GM12878 (cell line): ENCODE measurements around the gene BAAT.

Experiments used
- CEBPB ChIP-seq, 2 experiments: fragments of 150-350 bp in 1 of 2; IDR thresholded peaks; 2 replicates each; pipeline ENCODE4 v1.6.1; 2012 to 2014; ENCODE audit warnings: low read depth in 2 of 2, low read length in 2 of 2, borderline replicate concordance in 1 of 2, inconsistent platforms in 1 of 2
- CTCF ChIP-seq, 3 experiments: IDR thresholded peaks in 2 of 3; conservative IDR thresholded peaks in 1 of 3; 2 replicates each; pipeline ENCODE4 v1.5.1; 2011; ENCODE audit warnings: low read depth in 3 of 3, low read length in 3 of 3, mild to moderate bottlenecking in 3 of 3, control low read depth in 2 of 3, moderate library complexity in 2 of 3, inconsistent platforms in 1 of 3, mixed read lengths in 1 of 3; ENCODE audit not compliant: control insufficient read depth in 2 of 3, insufficient read depth in 1 of 3; ENCODE audit errors: extremely low read depth in 1 of 3
- E2F4 ChIP-seq: IDR thresholded peaks from 2 replicates; pipeline ENCODE4 v1.6.1; 2012; ENCODE audit warnings: low read depth, low read length, improper control_type of control experiment
- EZH2 ChIP-seq: IDR thresholded peaks from 2 replicates; pipeline ENCODE4 v1.6.1; 2012; ENCODE audit warnings: low read depth, mild to moderate bottlenecking, control low read depth, inconsistent platforms, low read length, borderline replicate concordance; ENCODE audit not compliant: control insufficient read depth
- GABPA ChIP-seq: IDR thresholded peaks from 2 replicates; pipeline ENCODE4 v1.6.1; 2014; ENCODE audit warnings: antibody characterized with exemption, low read depth, mild to moderate bottlenecking, inconsistent platforms
- MXI1 ChIP-seq: fragments of 150-350 bp; IDR thresholded peaks from 2 replicates; pipeline ENCODE4 v1.6.1; 2011; ENCODE audit warnings: low read depth, mild to moderate bottlenecking, inconsistent platforms, low read length, improper control_type of control experiment
- NRF1 ChIP-seq: conservative IDR thresholded peaks from 2 replicates; pipeline ENCODE4 v1.6.1; 2011; ENCODE audit warnings: mild to moderate bottlenecking, low read depth, low read length, improper control_type of control experiment
- POLR2A ChIP-seq: IDR thresholded peaks from 2 replicates; pipeline ENCODE4 v1.6.1; 2011; ENCODE audit warnings: low read depth, mild to moderate bottlenecking, low read length
- POLR2AphosphoS5 ChIP-seq: IDR thresholded peaks from 2 replicates; pipeline ENCODE4 v1.6.1; 2011; ENCODE audit warnings: mild to moderate bottlenecking, low read length, inconsistent platforms
- SP1 ChIP-seq: IDR thresholded peaks from one replicate; pipeline ENCODE4 v1.6.1; 2011; ENCODE audit warnings: low read depth, low read length
- TBL1XR1 ChIP-seq: IDR thresholded peaks from 2 replicates; pipeline ENCODE4 v1.6.1; 2012; ENCODE audit warnings: low read depth, low read length, improper control_type of control experiment
- TCF3 ChIP-seq: IDR thresholded peaks from 2 replicates; pipeline ENCODE4 v1.6.1; 2012; ENCODE audit warnings: low read depth, mild to moderate bottlenecking, low read length, borderline replicate concordance; ENCODE audit not compliant: insufficient read depth
- TF ChIP-seq, protein P1 (sequence below): IDR thresholded peaks from 2 replicates; pipeline ENCODE4 v1.6.1; 2011; ENCODE audit warnings: low read depth, low read length, improper control_type of control experiment, borderline replicate concordance

- TF ChIP-seq POLR2A (no peak), CTCF (IDR thresholded peaks at IDR 0.05 in 2 of 3, conservative IDR thresholded peaks at IDR 0.05 in 1 of 3; ENCODE audit: control insufficient read depth in 2 of 3, extremely low read depth in 1 of 3, insufficient read depth in 1 of 3, low read depth in 3 of 3, low read length in 3 of 3) (no peak), CEBPB (IDR thresholded peaks at IDR 0.05; ENCODE audit: borderline replicate concordance in 1 of 2, low read depth in 2 of 2, low read length in 2 of 2) (no peak), E2F4 (no peak), TCF3 (no peak), MXI1 (no peak), TBL1XR1 (no peak), EZH2 (no peak), GABPA (no peak), NRF1 (no peak), POLR2AphosphoS5 (no peak), SP1 (no peak)
- TF ChIP-seq, protein P1, sequence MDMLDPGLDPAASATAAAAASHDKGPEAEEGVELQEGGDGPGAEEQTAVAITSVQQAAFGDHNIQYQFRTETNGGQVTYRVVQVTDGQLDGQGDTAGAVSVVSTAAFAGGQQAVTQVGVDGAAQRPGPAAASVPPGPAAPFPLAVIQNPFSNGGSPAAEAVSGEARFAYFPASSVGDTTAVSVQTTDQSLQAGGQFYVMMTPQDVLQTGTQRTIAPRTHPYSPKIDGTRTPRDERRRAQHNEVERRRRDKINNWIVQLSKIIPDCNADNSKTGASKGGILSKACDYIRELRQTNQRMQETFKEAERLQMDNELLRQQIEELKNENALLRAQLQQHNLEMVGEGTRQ, result no peak
Observed at GRCh38 chr9:101372327-101373118, 12.3 kb downstream of the BAAT start.
